NCI-H1417 treated with DMSO at 0.1 percent for 48 hours (cell line): ENCODE data around the gene SENP1.
A peak's percentile ranks its signal among the peaks of the same experiment; 100 is the strongest.

Source experiments
- DNase-seq: peaks from one replicate; lab custom pipeline; 2025; lab: John Stamatoyannopoulos, UW

The SENP1 gene

GRCh38 chr12:48017921-48018617 lies 87.8 kb downstream of the SENP1 start:
- DNase-seq = no peak

DNA sequence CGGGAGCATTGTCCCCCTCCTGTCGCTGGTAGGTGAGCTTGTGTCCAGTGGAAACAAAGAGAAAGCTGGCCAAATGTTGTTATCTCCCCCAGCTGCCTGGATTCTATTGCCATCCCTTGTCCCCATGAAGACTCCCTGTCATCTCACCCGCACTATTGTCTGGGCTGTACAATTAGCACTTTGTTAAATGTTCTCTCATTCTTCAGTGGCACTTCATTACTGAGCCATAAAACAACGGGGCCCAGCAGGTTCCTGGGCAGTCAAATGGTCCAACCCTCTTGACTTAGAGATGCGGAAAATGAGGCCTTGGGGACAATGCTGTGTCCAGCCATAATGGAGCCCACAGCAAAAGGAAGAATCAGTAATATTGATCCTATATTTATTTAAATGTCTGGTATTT lies 88.4 kb downstream of the SENP1 start:
- DNase-seq = no peak

DNA sequence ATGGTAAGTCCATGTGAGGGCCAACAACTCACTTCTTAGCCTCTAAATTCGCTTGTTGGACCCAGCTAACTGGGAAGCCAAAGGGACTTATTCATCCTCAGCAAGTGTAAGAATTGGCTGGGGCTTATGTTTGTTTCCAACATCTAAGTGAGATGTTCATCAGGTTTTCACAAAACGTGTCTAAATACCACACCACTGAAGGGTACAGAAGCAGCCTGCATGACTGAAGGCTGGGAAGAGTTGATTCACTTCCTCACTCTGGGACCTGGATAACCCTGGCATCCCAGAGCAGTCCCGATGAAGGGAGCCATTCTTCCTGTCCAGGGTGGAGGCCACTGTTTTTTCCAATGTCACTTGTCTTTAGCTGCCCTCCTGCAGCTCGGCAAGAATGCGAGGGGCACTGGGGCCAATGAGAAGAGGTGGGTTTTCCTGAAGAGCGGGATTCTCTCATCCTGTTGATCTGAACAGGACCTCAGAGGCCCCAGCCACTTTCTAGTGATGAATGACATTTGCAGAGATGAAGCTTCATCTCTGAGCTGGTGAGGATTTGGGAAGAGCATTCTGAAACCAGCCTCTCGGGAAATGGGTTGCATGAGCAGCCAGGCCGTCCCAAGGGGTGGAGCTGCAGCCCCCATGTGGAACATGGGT lies 89.4 kb downstream of the SENP1 start:
- no peak for DNase-seq

DNA sequence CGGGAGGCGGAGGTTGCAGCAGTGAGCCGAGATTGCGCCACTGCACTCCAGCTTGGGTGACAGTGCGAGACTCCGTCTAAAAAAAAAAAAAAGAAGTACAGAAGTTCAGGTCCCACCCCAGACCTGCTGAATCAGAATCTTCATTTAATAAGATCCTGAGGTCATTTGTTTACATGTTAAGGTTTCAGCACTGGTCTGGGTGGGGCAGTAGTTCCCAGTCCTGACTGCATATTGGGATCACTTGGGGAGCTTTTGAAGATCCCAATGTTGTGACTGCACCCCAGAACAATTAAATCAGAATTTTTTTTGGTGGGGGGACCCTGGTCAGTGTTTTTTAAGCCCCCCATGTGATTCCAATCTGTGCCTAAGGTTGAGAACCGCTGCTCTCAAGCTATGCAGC lies 89.9 kb downstream of the SENP1 start:
- DNase-seq = no peak

- DNase-seq = no peak
These were observed 90.8 kb downstream of the SENP1 start for GRCh38 chr12:48015129-48015528.

GRCh38 chr12:48013287-48013686 lies 92.6 kb downstream of the SENP1 start:
- no peak for DNase-seq

DNA sequence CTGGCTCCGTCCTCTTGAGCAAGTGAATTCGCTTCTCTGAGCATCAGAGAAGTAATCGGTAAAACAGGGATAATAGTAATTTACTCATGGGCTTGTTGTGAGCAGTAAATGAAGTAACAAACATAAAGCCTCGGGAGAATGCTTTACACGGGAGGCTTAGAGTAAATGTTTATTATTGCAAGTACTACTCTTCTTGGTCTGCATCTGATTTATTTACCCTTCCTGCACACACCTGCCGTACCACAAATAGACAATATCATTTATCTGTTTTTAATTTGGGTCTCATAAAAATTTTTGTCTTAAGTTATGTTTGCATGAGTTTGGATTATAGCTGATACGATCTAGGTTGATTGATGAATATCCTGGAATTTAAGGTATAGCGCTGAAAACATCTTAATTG lies 93.8 kb downstream of the SENP1 start:
- DNase-seq = no peak

- no peak for DNase-seq
These were observed 95.4 kb downstream of the SENP1 start for GRCh38 chr12:48010366-48010970.

- no peak for DNase-seq
These were observed 96.4 kb downstream of the SENP1 start for GRCh38 chr12:48009471-48009870.

GRCh38 chr12:48008950-48009349 lies 96.9 kb downstream of the SENP1 start:
- DNase-seq = no peak

GRCh38 chr12:48008349-48008748 lies 97.5 kb downstream of the SENP1 start:
- no peak for DNase-seq

- DNase-seq = no peak
These were observed 98.7 kb downstream of the SENP1 start for GRCh38 chr12:48007206-48007605.

GRCh38 chr12:48005750-48006021 lies 100.2 kb downstream of the SENP1 start:
- no peak for DNase-seq

DNA sequence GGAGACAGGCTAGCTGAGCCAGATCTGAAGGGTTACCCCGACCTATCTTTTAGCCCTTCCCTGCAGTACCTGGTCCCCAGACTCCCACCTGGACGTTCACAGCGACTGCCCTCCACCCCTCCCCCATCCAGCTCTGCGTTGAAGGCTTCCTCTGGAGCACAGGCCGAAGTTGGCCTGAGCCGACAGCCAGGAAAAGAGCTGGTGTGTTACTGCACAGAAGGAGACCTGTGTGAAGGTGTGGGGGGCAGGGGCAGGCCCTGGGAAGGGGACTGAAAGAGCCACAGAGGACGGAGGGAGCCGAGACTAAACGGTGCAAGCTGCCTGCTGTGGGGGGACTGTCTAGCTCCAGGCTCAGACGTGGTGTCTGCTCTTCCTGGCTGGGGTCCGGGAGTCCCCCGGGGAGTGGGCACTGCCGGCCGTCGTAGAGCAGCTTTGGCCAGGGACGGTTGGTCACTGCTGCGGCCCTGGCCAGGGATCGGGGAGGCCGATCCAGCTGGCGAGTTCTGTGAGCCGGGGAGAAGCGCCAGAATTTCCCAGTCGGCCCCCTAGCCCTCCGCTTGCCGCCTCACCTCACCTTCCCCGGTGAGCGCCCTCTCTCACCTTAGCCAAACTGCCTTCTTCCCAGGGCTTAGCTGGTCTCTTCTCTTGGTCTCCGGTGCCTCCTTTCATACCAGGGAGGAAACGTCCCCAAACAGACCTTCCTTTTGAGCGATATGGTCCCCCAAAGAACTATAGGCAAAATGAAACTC lies 100.7 kb downstream of the SENP1 start:
- no peak for DNase-seq

GRCh38 chr12:48004053-48004941 lies 101.6 kb downstream of the SENP1 start, which contains the start of gene COL2A1:
Gene COL2A1, minus strand, starts transcription at chr12:48004476. Its CDS starts 155 bp downstream, at chr12:48004321.
- peak; percentile 20 for DNase-seq

GRCh38 chr12:48003226-48004052 lies 102.4 kb downstream of the SENP1 start:
- no peak for DNase-seq

- no peak for DNase-seq
These were observed 103.1 kb downstream of the SENP1 start for GRCh38 chr12:48002773-48003218.

GRCh38 chr12:48002414-48002730 lies 103.5 kb downstream of the SENP1 start:
- no peak for DNase-seq

- no peak for DNase-seq
These were observed 104.1 kb downstream of the SENP1 start for GRCh38 chr12:48001505-48002413.
